HG02588 (cell line): ENCODE measurements around the gene FAM184A.

Experiments used
- ATAC-seq: cut with Tn5 transposase; IDR thresholded peaks from one replicate; pipeline ENCODE4 v1.9.1; 2021; ENCODE audit warnings: mild to moderate bottlenecking, moderate library complexity; ENCODE audit not compliant: unreplicated experiment

FAM184A gene

DNA sequence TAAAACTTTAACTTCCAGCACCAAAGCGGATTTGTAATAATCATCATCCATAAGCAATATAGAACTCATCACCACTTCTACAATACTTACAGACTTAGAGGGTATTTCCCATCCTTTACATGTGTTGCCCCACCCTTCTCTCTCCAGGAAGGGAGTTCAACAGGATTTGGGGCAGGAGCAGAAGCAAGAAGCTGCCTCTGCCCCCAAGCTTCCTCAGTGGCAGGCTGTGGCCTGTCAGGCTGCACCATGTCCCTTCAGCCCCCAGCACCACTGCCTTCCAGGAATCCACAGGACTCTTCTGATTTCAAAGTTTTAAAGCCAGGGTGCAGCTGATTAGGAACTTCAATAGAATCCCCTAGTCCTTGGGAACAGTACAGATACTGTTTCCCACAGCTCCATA is 106.8 kb downstream of the FAM184A start:
- no peak for ATAC-seq

DNA sequence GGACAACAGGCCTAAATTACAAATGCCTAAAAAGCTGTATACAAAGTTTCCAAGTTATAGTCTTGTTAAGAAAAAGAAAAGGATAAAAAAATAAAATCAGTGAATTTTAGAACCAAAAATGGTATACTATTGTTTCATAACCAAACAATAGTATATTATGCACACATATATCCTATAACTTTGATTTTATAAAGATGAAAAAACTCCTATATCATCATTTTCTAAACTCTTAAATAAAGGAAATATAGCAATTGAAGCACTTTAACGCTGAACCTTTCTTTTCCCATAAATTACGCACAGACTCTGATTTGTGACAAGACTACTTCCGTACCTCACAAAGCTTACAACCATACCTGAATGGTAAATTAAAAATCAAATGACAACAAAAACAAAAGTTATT is 107.6 kb downstream of the FAM184A start:
- ATAC-seq, result no peak

DNA sequence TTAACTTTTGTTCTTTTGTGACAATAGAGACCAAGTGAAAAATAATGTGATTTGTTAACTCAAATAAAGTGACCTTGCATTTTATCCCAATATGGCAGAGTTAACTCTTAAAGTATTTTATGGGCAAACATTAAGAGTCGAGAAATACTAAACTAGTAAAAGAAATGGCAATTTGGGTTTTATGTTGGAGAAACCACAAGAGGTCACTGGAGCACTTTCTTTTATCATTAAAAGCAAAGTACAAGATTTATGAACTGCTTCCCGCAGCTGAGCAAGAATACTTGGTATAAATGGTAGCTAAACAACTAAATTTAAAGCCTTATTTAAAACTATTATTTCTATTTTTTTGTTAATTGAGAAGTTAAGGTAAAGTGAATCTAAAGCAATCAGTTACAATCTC is 110.0 kb downstream of the FAM184A start:
- no peak for ATAC-seq

DNA sequence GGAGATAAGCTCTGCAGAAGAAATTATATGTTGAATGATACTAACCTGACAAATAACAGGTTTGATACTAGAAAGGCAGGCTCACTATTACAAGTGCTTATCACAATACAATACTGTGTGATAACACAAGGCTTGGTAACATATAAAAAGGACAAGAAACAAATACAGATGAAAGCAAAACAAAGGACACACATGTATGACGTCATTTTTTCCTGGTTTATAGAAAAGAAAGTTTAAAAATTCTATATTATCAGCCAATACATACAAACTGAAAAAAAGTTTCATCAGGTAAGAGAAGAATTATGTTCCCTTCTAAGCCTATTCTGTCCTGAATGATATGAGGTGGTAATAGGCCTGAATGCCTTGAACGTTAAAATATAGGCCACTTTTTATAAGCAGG is 111.2 kb downstream of the FAM184A start:
- ATAC-seq, result no peak

DNA sequence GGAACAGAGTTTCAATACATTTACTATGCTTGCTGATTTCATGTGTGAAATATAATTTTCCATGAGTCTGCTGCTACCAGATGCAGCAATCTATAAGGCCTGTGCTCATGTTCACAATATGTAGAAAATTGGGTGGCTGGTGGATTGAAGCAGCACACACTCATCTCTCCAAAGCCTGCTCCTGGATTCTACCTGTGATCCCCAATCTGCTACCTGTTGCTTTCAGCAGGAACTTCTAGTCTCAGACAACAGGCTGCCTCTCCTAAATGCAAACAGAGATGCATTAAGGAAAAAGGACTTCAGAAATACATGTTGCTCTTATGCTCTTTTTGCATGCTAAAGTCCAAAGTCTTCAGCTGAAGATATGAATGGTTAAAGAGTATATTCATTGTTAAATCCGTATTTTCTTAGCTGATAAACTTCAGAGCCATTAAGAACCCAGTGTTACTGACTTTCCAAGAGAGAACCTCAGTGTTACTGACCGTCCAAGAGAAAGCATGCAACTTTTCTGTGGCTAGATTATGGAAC is 112.6 kb downstream of the FAM184A start:
- no peak for ATAC-seq

DNA sequence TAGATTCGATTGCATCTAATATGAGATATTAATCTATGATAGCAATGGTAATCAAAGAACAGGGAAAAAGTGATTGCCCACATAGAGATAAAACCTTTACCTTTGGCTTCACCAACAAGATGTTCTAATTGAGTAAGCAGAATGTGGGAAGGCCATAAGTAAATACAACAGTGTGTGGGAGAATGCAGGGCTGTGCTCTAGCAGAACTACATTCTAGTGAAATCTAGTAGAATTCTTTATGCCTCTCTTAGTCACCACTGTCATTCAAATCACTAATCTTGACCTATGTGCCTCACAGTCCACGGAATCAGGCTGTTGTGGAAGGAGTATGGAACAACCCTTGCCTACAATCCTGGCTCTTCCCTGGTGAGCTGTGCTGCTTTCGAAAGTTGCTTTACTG is 113.1 kb downstream of the FAM184A start:
- no peak for ATAC-seq

DNA sequence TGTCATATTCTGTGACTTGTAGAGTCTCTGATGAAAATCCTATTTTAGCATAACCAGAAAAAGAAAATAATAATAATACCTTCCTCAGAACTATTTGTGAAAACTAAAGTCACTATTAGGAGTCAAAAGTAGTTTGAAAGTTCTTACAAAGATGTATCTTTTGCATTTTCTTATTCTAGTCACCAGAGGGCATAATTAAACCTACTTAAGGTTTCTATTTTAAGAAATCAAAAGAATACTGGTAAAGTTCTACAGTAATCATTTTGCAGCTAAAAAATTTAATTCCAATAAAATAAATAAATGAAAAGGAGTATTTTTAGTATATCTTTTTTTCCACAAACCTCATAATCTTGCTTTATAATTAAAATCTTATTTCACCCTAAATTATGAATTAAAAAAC is 115.5 kb downstream of the FAM184A start:
- ATAC-seq, result no peak

DNA sequence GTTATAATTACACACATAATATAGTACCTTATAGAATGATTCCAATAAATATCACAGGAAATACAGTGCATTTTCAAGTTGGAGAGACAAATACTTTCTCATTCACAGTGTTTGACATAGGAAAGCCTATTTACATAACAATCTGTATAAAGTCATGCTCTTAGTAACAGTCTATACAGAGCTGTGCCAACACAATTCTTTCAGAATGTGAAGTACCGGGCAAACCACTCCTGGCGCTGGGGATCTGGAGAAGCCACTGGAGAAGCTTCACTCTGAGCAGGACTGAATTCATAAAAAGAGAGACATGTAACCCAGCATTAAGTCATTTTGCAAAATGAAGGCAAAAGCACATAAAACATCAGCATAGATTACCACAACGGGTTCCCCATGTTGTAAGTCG is 118.6 kb downstream of the FAM184A start:
- ATAC-seq, result no peak

DNA sequence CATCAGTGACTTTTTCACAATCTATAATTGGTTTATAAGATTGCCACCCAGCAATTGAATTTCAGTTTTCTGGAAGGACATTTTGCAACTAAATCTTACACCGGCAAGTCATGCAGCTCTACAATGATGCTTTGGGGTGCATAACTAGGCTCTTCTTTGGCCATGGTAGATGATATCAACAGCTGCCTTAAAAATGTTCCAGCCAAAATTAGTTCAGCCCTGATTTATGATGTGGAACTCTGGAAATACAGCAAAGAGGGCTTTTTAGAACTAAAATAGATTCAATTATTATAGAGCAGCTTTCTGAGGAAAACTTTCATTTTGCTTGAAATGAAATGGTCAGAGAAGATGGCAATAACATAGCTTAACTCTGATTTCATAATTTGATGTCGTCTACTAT is 125.1 kb downstream of the FAM184A start:
- no peak for ATAC-seq

DNA sequence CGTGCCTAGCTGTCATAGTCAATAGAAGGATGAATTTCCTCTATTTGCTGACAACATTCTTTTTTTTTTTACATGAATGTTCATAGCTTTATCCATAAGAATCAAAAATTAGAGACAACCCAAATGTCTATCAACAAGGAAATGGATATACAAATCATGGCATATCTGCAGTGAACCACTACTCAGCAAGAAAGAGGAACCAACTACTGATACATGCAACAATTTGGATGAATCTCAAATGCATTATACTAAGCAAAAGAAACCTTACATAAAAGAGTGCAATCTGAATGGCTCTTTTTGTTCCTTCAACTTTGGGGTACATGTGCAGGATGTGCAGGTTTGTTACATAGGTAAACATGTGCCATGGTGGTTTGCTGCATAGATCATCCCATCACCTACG is 125.8 kb downstream of the FAM184A start:
- ATAC-seq, result no peak

DNA sequence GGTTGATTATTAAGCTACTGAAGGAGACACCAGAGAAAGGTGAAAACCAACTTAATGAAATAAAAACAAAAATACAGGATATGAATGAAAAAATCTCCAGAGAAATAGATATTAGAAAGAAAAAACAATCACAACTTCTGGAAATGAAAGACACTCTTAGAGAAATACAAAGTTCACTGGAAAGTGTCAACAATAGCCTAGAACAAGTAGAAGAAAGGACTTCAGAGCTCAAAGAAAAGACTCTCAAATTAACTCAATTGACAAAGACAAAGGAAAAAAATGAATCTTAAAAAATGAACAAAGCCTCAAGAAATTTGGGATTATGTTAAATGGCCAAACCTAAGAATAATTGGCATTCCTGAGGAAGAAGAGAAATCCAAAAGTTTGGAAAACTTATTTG is 133.2 kb downstream of the FAM184A start:
- no peak for ATAC-seq

DNA sequence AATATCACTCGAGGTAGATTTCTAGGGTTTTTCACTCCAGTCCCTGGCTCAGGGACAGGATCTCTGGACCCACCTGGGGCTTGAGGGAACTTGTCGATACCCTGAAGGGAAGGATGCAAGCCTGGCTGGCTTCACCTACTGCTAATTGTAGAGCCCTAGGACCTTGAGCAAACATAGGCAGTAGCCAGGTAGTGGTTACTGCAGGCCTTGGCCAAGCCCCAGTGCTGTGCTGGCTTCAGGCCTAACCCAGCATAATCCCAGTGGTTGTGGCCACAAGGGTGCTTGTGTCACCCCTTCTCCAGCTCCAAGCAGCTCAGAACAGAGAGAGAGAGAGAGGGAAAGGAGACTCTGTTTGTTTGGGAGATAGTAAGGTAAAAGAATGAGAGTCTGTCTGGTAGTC is 137.7 kb downstream of the FAM184A start:
- ATAC-seq, result no peak

DNA sequence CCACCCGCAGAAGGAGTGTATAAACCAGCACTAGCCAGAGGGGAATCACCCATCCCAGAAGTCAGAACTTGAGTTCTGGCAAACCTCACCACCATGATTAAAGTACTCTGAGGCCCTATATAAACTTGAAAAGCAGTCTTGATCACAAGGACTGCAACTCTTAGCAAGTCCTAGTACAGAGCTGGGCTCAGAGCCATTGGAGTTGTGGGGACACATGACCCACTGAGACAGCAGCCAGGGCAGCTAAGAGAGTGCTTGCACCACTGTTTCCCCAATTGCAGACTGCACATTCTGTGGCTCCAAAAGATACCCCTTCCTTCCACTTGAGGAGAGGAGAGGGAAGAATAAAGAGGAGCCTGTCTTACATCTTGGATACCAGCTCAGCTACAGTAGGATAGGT is 138.8 kb downstream of the FAM184A start:
- no peak for ATAC-seq

DNA sequence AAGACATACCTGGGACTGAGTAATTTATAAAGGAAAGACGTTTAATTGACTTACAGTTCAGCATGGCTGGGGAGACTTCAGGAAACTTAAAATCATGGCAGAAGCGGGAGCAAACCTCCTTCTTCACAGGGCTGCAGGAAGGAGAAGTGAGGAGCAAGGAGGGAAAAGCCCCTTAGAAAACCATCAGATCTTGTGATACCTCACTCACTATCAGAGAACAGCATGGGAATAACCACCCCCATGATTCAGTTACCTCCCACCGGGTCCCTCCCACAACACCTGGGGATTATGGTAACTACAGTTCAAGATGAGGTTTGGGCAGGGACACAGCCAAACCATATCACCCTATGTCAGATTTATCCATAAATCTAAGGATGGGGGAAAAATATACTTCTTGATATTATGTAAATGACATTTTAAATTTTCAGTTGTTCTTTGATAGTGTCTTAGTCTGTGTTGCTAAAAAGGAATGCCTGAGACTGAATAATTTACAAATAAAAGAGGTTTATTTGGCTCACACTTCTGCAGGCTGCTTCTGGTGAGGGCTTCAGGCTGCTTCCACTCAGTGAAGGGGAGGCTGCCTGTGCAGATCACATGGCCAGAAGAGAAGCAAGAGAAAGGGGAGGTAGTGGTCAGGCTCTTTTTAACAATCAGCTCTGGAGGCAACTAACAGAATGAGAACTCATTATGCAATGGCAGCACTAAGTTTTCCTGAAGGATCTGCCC is 142.3 kb downstream of the FAM184A start:
- no peak for ATAC-seq

DNA sequence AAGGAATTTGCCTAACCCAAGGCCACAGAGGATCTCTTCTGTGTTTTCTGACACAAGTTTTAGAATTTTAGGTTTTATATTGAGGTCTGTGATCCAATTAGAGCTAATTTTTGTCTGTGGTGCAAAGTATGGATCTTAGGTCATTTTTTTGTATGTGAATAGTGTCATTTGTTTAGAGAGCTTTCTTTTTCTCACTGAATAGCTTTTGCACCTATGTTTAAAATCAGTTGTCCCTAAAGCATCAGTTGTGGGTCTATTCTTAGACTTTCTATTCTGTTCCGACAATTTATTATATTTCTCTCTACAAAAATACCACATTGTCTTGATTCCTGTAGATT is 143.2 kb downstream of the FAM184A start:
- peak; percentile 11 for ATAC-seq

DNA sequence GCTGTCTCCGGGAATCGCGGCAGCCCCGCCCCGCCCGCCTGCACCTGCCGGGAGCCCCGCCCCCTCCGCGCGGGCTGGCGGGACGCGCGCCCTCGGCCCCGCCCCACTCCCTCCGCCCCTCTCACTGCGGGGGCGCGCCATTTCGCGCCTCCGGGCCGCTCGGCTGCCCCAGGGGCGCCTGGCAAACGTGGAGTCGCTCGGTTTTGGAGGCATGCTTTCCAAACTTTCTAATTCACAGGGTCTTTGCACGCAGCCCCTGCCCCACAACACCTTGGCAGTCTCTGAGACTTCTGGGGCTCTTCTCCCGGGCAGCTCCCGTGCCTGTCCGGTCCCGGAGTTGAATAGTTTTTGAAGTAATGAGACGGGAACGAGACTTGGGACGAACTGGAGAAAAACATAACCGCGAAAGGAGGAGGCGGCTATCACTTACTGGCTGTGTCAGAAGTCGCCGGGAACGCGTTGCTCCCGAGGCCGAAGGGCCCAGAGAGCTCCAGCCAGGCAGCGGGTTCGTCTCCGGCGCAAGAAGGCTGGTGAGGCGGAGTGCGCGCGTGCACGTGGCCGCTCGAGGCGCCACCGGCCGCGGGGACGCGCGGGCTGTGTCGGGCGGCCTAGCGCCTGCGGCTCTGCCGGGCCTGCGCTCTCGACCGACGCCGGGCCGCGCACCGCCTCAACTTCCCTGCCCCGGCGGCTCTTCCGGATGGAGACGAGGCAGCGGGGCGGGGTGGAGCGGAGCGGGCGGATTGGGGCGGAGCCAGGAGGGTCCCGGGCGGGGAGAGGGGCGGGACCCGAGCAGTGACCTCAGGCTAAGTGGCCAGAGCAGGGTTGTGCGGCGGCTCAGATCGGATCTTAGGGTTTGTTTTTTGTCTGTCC is 143.8 kb downstream of the FAM184A start, which contains the start of gene MCM9:
MCM9 (minus strand) TSS at position 699 of the 870 bp plus-strand sequence. CDS start 3,436 bp downstream, outside the sequence.
- ATAC-seq, result peak; percentile 95

DNA sequence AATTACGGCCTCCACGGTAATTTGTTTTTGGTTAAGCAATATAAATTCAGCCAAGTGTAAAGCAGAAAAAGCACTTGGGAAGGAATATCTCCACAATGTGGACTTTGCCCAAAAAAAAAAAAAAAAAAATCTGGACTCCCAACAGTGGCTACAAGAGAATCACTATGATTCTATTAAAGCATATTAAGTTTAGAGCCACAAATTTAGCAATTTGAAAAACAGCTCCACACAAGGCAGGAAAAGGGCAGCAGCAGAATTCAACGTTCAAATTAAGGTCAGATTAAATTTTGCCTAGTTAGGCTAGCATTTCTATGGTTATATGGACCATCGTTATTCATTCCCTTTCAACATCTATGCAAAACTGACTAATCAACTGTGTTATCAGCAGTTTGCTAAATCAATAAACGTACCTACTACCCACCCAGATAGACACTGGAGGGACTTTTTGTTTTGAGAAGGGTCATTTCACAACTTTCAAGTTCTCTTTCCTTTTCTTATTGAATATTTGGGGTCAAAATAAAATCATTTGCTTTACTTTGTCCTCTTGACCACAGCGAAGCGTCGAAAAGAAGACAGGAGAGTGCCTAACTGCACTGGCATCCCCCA is 144.5 kb downstream of the FAM184A start:
- ATAC-seq, result peak; percentile 0

DNA sequence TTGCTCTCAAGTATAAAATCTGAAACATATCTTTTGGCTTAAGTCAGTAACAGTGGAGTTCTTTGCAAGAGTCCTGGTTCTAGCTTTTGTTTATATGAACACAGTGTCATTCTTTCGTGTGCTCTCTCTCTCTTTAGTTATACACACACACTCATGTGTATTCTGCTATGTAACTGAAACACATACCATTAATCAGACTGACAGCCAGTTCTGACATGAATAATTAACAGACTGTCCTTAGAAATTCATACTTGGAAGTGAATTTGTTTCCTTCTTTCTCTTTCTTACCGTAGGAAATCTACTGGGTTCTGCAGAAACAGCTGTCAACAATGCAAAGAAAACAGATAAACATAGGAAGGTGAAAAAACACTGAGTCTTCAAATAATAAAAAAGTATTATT is 146.0 kb downstream of the FAM184A start:
- no peak for ATAC-seq

DNA sequence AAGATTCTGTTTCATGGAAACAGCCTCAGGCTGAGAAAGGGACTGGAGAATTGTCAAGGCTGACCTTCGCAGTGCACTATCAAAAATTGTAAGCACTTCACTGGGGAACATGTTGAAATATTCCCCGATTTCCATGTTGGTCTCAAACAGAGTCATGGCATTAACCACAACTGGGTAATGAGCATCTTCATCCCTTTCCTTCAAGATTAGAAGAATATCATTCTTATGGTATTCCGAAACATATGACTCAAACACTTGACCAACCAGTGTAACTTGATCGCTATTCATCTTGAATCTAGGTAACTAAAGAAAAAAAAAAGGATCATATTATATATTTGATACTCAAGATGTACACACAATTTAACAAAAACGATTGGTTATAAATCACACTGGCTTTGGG is 147.0 kb downstream of the FAM184A start:
- ATAC-seq, result no peak

DNA sequence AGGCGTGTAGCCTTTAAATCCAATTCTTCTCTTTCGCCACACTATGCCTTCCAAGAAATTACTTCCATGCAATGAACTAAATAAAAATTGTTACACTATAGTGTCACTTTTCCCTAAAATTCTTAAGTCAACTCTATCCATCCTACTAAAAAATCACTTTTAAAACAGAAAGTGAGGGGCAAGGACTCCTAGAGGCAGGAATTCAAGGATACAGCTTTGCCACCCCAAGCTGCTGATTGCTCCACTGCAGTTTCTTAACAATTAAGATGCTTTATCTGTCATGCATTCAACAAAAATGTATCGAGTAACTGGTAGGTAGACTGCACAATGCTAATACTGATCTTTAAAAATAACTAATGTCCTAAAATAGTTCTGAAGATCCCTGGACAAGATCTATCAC is 147.8 kb downstream of the FAM184A start:
- no peak for ATAC-seq

DNA sequence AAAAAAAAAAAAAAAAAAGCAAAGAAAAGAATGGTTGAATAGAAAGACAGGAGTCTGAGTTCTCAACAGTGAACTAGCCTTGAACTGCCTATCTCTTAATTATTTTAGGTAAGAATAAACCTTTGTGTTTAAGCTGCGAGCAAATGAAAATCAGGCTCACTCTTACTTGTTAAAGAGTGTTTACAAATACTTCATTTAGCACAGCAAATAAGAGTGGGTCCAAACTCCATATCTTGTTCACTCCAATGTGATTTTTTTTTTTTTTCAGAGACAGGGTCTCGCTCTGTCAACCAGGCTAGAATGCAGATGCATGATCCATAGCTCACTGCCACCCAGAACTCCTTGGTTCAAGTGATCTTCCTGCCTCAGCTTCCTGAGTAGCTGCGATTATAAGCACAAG is 155.4 kb downstream of the FAM184A start:
- ATAC-seq, result no peak

DNA sequence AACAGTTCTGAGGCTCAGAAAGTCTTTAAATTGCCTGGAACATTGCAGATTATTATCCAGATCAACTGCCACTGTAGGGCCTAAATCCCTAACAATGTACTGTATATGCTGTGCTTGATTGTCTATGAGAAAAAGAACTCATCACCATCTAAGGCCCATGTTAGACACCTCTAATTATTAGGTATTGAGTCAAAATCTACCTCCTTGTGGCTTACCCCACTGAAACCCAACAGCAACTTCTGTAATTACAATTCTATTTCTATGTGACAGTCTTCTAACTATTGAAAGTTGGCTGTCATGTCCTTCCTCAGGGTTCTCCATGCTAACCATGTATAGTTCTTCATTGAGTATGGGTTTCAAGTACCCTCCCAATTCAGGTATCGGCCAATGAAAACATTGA is 157.4 kb downstream of the FAM184A start:
- no peak for ATAC-seq
